Keratinocyte (primary cell): ENCODE measurements around the gene DMXL1. TPM values are rescaled to one million over a fixed set of nuclear protein-coding genes. Genes with fewer than 3 reads are reported as not detected.

Source experiments
- DNase-seq: peaks from one replicate; pipeline ENCODE4 v3.0.0-alpha.2; 2011; ENCODE audit warnings: low read depth, missing footprints, low spot score
- FAIRE-seq: peaks from 2 replicates; lab custom pipeline; 2011; peaks lifted over from hg19 to GRCh38; lab: Jason Lieb, UNC
- H2AFZ ChIP-seq: 2 replicates; pipeline ENCODE4 v1.6.0; 2012; ENCODE audit warnings: low read length, control low read depth, inconsistent platforms; ENCODE audit not compliant: control insufficient read depth
- H3K27ac ChIP-seq: 2 replicates; pipeline ENCODE4 v1.5.1; 2011; ENCODE audit warnings: low read length; ENCODE audit not compliant: control insufficient read depth, insufficient read depth
- H3K27me3 ChIP-seq: 3 replicates; pipeline ENCODE4 v1.6.0; 2011; ENCODE audit warnings: low read length; ENCODE audit not compliant: control insufficient read depth, insufficient read depth; ENCODE audit errors: extremely low read depth
- H3K36me3 ChIP-seq, 2 experiments: 2 replicates in 1 of 2; 3 replicates in 1 of 2; pipeline ENCODE4 v1.5.1; 2011; ENCODE audit warnings: low read length in 2 of 2, mild to moderate bottlenecking in 1 of 2; ENCODE audit not compliant: control insufficient read depth in 2 of 2, insufficient read depth in 2 of 2; ENCODE audit errors: extremely low read depth in 1 of 2
- H3K4me1 ChIP-seq: 3 replicates; pipeline ENCODE4 v1.5.1; 2011; ENCODE audit warnings: low read length; ENCODE audit not compliant: control insufficient read depth, insufficient read depth; ENCODE audit errors: extremely low read depth
- H3K4me2 ChIP-seq: 3 replicates; pipeline ENCODE4 v1.6.0; 2011; ENCODE audit warnings: low read depth, low read length; ENCODE audit not compliant: control insufficient read depth, insufficient read depth; ENCODE audit errors: extremely low read depth
- H3K4me3 ChIP-seq, 3 experiments: fragments of 200-600 bp in 1 of 3; sonication (generic) in 1 of 3; 2 replicates in 2 of 3; 3 replicates in 1 of 3; pipeline ENCODE4 v1.5.1; 2011 to 2016; ENCODE audit warnings: low read length in 3 of 3, mild to moderate bottlenecking in 3 of 3, control low read depth in 2 of 3, inconsistent platforms in 1 of 3, low read depth in 1 of 3, mixed read lengths in 1 of 3, mixed run types in 1 of 3, moderate library complexity in 1 of 3; ENCODE audit not compliant: control insufficient read depth in 2 of 3, insufficient read depth in 2 of 3; ENCODE audit errors: extremely low read depth in 1 of 3
- H3K79me2 ChIP-seq: 2 replicates; pipeline ENCODE4 v1.6.0; 2012; ENCODE audit warnings: low read length; ENCODE audit not compliant: control insufficient read depth, insufficient read depth
- H3K9ac ChIP-seq: 3 replicates; pipeline ENCODE4 v1.6.0; 2011; ENCODE audit warnings: low read length; ENCODE audit not compliant: control insufficient read depth, insufficient read depth; ENCODE audit errors: extremely low read depth
- H3K9me1 ChIP-seq: 3 replicates; pipeline ENCODE4 v1.6.0; 2011; ENCODE audit warnings: low read length; ENCODE audit not compliant: control insufficient read depth, insufficient read depth; ENCODE audit errors: extremely low read depth
- H3K9me3 ChIP-seq: 2 replicates; pipeline ENCODE4 v1.5.1; 2012; ENCODE audit warnings: low read depth, low read length; ENCODE audit not compliant: control insufficient read depth
- H4K20me1 ChIP-seq: 3 replicates; pipeline ENCODE4 v1.6.0; 2011; ENCODE audit warnings: low read length; ENCODE audit not compliant: control insufficient read depth, insufficient read depth; ENCODE audit errors: extremely low read depth
- EZH2 ChIP-seq: IDR thresholded peaks from one replicate; pipeline ENCODE4 v1.6.1; 2012; ENCODE audit warnings: inconsistent platforms, mild to moderate bottlenecking, low read length, moderate library complexity
- dilution Hi-C: fragments of 300-500 bp; cut with MboI; formaldehyde crosslinking; loops from one replicate; pipeline ENCODE4 v1.7.0; 2020; ENCODE audit warnings: low sequenced_read_pairs; ENCODE audit not compliant: extremely low pct_ligation_motif_present
- polyA plus RNA-seq, 5 experiments: library from polyadenylated mRNA; depleted of rRNA in 3 of 5; stranded (reverse) in 3 of 5; stranded (forward) in 1 of 5; unstranded in 1 of 5; fragments of >200 nt; gene quantifications; 1 replicate in 1 of 5; 2 replicates in 3 of 5; 3 replicates in 1 of 5; pipeline versions ENCODE4 v1.2.1 to v1.2.3, GENCODE V29; 2011 to 2012; ENCODE audit warnings: missing spikeins in 2 of 5, low read depth in 1 of 5, low replicate concordance in 1 of 5
- TF ChIP-seq, protein P1 (sequence below), 3 experiments: IDR thresholded peaks in 1 of 3; conservative IDR thresholded peaks in 1 of 3; optimal IDR thresholded peaks in 1 of 3; 2 replicates in 2 of 3; 3 replicates in 1 of 3; pipeline versions ENCODE3 to v1.5.1; 2011; ENCODE audit warnings: low read length in 3 of 3, mild to moderate bottlenecking in 3 of 3, moderate library complexity in 2 of 3, control low read depth in 1 of 3, inconsistent platforms in 1 of 3; ENCODE audit not compliant: insufficient read depth in 2 of 3; ENCODE audit errors: extremely low read depth in 1 of 3

Gene DMXL1
- polyA plus RNA-seq, 1 donor (not counting 4 experiments of a cell fraction or from before 2014, with no cell fraction given), result 13.1 TPM

DNA sequence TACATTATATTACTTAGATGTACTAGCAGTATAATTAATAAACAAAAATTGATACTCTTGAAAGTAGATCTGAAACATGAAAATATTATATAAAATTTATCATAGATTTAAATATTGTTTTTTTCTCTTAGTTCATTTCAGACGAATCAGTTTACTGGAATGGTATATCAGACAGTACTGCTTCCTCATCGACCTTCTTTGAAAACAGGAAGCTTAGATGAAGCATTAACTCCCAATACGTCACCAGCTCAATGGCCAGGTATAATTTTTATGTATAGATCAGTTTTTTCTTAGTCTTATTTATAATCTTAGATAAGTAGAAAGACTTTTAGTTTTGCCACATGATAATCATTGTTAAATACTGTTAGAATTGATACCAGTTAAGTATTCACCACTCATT is 106.3 kb downstream of the DMXL1 start:
- Histone ChIP-seq H3K9me3 (no peaks in the 10 kb centered on the region), H3K79me2 (no peaks in the 10 kb centered on the region), H3K4me1 (no peaks in the 10 kb centered on the region), H3K36me3 (no peaks in the 10 kb centered on the region), H3K27me3 (no peaks in the 10 kb centered on the region), H3K9ac (no peak overlapping the region), H4K20me1 (no peaks in the 10 kb centered on the region), H3K27ac (no peak overlapping the region), H3K9me1 (no peaks in the 10 kb centered on the region), H2AFZ (no peak overlapping the region), H3K4me2 (no peak overlapping the region), H3K4me3 (no peak overlapping the region)
- dilution Hi-C loops, result no loop called here
- TF ChIP-seq, protein P1, sequence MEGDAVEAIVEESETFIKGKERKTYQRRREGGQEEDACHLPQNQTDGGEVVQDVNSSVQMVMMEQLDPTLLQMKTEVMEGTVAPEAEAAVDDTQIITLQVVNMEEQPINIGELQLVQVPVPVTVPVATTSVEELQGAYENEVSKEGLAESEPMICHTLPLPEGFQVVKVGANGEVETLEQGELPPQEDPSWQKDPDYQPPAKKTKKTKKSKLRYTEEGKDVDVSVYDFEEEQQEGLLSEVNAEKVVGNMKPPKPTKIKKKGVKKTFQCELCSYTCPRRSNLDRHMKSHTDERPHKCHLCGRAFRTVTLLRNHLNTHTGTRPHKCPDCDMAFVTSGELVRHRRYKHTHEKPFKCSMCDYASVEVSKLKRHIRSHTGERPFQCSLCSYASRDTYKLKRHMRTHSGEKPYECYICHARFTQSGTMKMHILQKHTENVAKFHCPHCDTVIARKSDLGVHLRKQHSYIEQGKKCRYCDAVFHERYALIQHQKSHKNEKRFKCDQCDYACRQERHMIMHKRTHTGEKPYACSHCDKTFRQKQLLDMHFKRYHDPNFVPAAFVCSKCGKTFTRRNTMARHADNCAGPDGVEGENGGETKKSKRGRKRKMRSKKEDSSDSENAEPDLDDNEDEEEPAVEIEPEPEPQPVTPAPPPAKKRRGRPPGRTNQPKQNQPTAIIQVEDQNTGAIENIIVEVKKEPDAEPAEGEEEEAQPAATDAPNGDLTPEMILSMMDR (optimal IDR thresholded peaks at IDR 0.05 in 1 of 3, IDR thresholded peaks at IDR 0.05 in 1 of 3, conservative IDR thresholded peaks at IDR 0.05 in 1 of 3; ENCODE audit: extremely low read depth in 1 of 3, insufficient read depth in 2 of 3, low read length in 3 of 3), result no peak
- no peak for TF ChIP-seq EZH2
- no peak for DNase-seq
- no peak for FAIRE-seq

DNA sequence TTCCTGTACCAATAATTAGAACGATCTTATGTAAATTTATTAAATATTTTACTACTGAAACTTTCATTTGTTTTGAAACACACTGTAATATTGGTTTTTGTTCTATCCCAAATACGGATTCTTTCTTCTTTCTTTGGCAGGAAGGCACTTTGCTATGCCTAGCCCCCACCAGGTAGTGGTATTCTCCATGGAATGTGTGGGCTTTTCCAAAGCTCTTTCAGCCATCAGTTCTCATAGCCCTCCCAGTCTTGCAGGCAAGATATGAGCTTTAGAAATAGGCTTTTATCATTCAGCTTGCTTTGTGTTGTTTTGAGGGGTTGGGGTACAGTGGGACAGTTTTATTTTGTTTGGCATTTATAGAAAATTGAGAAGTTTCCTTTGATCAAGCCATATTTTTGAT is 107.5 kb downstream of the DMXL1 start:
- FAIRE-seq (no peak), DNase-seq (no peak)
- no peak for TF ChIP-seq EZH2
- TF ChIP-seq, protein P1 (optimal IDR thresholded peaks at IDR 0.05 in 1 of 3, IDR thresholded peaks at IDR 0.05 in 1 of 3, conservative IDR thresholded peaks at IDR 0.05 in 1 of 3; ENCODE audit: extremely low read depth in 1 of 3, insufficient read depth in 2 of 3, low read length in 3 of 3), result no peak
- H3K9me3 ChIP-seq, result no peaks in the 10 kb centered on the region
- no peaks in the 10 kb centered on the region for H4K20me1 ChIP-seq
- H3K36me3 ChIP-seq, result no peaks in the 10 kb centered on the region
- H3K4me2 ChIP-seq, result no peak overlapping the region
- H3K4me1 ChIP-seq, result no peaks in the 10 kb centered on the region
- dilution Hi-C loops, result no loop called here
- H3K27ac ChIP-seq, result no peak overlapping the region
- no peaks in the 10 kb centered on the region for H3K79me2 ChIP-seq
- no peaks in the 10 kb centered on the region for H3K9me1 ChIP-seq
- no peaks in the 10 kb centered on the region for H3K27me3 ChIP-seq
- H3K4me3 ChIP-seq, result no peak overlapping the region
- no peak overlapping the region for H2AFZ ChIP-seq
- no peak overlapping the region for H3K9ac ChIP-seq
